GM18858 (cell line): Measurements from ENCODE around the gene HMCN2.
"Not testable (repeated sequence)": the region's sequence is repeated elsewhere in the genome, so short reads cannot be mapped to it uniquely, and the experiment has no call there.

Experiments used
- ATAC-seq: cut with Tn5 transposase; IDR thresholded peaks from one replicate; pipeline ENCODE4 v1.9.1; 2021; ENCODE audit not compliant: unreplicated experiment

HMCN2 gene

DNA sequence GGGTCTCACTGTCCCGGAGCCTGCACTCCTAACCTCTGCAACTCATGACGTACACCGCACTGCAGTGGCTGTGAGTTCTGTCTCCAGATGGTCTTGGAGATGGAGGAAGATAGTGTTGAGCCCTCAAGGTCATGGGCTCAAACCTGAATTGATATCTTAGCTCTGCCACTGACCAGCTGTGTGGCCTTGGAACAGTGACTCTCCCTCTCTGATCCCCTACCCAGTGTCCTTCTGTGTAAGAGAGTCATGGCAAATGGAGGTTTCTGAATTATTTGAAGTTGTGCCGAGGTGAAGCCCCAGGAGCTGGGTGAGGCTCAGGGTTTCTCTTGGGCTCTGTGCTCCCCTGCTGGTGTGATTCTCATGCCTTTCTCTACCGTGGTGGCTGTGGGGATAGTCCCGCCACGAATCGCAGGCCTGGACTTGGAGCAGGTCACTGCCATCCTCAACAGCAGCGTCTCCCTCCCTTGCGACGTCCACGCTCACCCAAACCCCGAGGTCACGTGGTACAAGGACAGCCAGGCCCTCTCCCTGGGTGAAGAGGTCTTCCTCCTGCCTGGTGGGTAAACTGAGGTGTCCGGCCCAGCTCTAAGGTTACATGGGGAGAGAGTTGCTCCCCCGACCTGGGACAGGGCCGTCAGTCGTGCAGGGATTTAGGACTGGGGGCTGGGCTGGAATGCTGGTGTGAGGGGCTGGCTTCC lies 118.6 kb downstream of the HMCN2 start:
- ATAC-seq, result no peak

DNA sequence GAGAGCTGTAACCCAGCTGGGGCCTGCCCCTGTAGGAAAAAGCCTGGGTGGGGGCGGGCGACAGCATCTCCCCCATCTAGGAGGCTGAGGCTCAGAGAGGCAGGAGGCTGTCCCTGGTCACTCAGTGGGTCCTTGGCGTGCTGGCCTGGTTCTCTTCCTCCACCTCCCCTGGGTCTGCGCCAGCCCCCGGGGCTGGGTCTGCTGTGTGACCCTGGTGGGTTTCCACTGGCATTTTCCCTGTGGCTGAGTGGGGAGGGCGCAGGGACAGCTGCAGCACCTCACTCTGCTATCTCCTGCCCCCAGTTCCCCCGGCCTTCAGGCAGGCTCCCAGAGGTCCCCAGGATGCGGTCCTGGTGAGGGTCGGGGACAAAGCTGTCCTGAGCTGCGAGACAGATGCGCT lies 119.7 kb downstream of the HMCN2 start:
- ATAC-seq, result no peak

- no peak for ATAC-seq
Measured at GRCh38 chr9:130387398-130387797, 121.8 kb downstream of the HMCN2 start.

DNA sequence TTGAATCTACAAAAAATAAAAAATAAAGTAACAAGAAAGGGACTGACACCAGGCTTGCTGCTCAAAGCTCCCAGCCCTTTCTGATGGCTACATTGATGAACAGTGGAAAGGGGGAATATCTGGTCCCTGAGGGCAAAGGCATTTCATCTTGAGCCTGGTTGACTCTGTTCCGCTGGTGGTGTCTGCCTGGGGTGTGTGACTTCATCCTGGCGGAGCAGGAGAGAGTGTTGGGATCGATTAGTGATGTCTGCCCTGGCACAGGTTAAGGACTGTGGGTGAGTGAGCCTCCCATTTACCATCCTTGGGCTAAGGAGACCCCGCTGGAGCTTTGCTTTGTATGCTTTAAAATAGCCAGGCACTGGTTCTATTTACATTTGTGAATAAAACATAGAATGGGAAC lies 122.3 kb downstream of the HMCN2 start:
- no peak for ATAC-seq

GRCh38 chr9:130390390-130390789 lies 124.8 kb downstream of the HMCN2 start:
- no peak for ATAC-seq

GRCh38 chr9:130390986-130391385 lies 125.4 kb downstream of the HMCN2 start:
- no peak for ATAC-seq

DNA sequence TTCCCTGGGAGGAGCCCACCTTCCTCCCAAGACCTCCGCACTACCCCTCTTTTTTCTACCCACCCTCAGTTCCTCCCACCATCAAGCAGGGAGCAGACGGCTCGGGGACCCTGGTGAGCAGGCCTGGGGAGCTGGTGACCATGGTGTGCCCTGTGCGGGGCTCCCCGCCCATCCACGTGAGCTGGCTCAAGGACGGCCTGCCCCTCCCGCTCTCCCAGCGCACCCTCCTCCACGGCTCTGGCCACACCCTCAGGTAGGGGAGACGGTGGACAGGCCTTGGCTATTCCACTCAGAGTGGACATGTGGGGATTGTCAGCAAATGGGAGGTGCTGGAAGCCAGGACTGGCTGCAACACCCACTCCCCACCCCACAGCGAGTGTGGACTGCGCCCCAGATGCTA lies 126.3 kb downstream of the HMCN2 start:
- ATAC-seq, result no peak

DNA sequence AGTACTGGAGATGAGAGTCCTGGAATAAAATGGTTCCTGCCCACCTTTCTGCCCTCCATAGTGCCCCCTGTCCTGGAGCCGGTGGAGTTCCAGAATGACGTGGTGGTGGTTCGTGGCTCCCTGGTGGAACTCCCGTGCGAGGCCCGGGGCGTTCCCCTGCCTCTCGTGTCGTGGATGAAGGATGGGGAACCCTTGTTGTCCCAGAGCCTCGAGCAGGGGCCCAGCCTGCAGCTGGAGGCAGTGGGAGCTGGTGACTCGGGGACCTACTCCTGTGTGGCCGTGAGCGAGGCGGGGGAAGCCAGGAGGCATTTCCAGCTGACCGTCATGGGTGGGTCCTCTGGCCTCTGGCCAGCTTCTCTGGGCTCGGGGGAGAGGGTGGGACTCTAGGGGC lies 128.1 kb downstream of the HMCN2 start:
- ATAC-seq, result no peak

- no peak for ATAC-seq
Measured at GRCh38 chr9:130394320-130394719, 128.8 kb downstream of the HMCN2 start.

DNA sequence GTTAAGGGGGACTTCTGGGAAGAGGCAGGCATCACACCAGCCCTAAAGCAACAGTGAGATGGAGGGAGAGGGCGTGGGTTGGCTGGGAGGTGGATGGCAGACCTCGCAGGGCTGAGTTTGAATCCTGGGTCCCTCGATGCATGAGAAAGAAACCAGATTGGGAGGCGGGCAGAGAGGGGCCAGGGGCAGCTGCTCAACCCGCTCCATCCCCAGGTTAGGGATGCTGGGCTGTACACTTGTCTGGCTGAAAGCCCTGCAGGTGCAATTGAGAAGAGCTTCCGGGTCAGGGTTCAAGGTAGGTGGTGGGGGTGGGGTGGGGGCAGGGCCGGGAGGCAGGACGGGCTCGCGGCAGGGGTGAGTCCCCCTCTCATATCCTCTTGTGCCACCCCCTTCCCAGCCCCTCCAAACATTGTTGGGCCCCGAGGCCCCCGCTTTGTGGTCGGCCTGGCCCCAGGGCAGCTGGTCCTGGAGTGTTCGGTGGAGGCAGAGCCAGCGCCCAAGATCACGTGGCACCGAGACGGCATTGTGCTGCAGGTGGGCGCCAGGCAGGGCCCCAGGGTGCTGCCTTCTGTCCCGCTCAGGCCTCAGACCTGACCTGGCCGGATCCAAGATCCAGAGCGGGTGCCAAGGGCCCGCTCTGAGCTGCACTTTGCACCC lies 129.4 kb downstream of the HMCN2 start:
- ATAC-seq, result no peak

DNA sequence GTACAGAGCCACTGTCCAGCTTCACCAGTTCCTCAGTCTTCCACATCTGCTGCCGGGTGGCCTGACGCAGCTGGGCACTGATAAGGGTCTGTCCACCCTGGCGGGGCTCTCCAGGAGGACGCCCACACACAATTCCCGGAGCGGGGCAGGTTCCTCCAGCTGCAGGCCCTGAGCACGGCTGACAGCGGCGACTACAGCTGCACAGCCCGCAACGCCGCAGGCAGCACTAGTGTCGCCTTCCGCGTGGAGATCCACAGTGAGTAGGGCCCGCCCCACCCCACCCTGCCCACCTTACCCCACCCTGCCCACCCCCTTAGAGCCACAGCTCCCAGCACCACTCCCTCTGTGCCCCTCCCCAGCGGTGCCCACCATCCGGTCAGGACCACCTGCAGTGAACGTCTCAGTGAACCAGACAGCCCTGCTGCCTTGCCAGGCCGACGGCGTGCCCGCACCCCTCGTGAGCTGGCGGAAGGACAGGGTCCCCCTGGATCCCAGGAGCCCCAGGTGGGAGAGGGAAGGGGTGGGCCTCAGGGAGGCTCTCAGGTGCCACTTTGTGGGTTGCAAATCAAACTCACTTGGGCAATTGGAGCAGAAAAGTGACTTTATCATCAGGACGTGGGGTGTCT lies 130.4 kb downstream of the HMCN2 start:
- ATAC-seq, result no peak

DNA sequence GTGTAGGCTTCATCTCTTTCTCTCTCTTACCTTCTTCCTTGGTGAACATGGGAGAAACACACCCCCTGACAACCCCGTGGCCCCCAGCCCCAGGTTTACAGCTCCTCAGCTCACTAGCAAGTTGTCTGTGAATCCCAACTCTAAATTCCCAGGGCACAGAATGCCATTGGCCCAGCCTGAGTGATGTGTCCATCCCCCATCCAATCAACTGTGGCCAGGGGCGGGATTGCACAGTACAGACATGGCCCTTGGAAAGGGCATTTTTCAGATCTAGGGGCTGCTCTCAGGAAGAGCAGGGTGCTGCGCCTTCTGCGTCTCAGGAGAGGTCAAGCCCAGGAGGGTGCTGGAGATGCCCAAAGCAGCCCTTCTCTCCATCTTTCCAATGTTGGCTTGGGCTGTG lies 131.0 kb downstream of the HMCN2 start:
- ATAC-seq, result no peak

DNA sequence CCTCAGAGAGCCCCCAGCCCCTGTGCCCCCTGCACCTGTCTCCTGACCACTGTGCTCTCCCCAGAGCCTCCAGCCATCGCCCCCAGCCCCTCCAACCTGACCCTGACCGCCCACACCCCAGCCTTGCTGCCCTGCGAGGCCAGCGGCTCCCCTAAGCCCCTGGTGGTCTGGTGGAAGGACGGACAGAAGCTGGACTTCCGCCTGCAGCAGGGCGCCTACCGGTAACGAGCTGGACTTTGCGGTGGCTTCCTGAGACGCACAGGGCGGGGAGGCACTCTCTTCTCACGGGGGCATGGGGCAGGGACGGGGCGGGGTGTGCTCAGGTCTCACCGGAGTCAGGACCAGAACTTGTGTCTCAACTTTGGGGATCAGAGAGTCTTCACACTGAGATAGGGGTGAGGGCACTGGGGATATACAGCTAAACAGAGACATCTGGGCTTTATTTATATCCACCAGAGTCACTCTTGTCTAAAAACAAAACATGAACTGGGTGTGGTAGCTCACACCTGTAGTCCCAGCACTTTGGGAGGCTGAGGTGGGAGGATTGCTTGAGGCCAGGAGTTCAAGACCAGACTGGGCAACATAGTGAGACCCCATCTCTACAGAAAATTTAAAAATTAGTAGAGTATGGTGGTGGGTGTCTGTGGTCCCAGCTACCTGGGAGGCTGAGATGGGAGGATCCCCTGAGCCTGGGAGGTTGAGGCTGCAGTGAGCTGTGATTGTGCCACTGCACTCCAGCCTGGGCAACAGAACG lies 133.1 kb downstream of the HMCN2 start:
- ATAC-seq, result no peak

- no peak for ATAC-seq
Measured at GRCh38 chr9:130399768-130400167, 134.2 kb downstream of the HMCN2 start.

GRCh38 chr9:130400870-130401269 lies 135.3 kb downstream of the HMCN2 start:
- no peak for ATAC-seq

DNA sequence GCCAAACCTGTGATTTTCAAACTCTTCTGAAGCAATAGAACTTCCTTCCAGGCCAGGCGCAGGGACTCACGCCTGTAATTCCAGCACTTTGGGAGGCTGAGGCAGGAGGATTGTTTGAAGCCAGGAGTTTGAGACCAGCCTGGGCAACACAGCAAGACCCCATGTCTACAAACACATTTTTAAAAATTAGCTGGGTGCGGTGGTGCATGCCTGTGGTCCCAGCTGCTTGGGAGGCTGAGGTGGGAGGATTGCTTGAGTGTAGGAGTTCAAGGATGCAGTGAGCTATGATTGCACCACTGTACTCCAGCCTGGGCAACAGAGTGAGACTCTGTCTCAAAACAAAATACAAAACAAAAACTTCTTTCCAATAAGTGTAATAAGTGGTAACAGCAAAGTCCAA lies 136.2 kb downstream of the HMCN2 start:
- not testable (repeated sequence) for ATAC-seq

DNA sequence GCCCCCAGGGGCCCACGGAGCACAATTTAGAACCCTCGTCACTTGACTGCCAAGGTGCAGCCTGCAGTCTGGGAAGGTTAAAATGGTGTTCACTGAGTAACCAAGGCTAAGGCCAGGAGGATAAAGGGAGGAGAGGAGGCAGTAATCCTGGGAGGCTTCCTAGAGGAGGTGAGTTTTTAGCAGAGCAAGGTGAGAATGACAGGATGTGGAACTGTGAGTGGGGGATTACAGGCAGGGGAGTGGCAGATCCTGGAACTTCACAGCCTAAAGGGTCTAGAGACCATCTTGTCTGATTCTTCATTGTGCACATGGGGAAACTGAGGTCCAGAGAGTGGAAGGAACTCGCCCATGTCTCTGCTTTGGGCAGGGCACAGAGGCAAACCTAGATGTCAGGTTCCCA lies 136.7 kb downstream of the HMCN2 start:
- no peak for ATAC-seq

- no peak for ATAC-seq
Measured at GRCh38 chr9:130402645-130403440, 137.3 kb downstream of the HMCN2 start.

DNA sequence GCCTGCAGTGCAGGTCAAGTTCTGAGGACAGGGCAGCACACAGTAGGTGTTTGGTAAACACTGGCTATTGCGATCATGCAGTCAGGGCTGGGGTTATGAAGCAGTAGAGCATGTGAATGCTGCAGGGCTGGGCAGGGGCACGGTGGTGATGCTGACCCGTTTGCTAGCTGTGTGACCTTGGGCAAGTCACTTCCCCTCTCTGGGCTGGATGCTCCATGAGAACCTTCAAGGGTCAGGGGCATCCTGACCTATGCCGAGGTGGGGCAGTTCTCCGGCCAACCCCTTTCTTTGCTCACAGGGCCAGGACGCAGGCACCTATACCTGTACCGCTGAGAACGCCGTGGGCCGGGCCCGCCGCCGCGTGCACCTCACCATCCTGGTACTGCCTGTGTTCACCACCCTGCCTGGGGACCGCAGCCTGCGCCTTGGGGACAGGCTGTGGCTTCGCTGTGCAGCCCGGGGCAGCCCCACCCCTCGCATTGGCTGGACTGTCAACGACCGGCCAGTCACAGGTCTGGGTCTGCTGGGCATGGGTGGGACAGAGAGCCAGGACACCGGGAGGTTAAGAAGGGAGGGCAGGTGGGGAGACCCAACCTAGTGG lies 140.2 kb downstream of the HMCN2 start:
- no peak for ATAC-seq

- no peak for ATAC-seq
Measured at GRCh38 chr9:130406278-130406895, 140.8 kb downstream of the HMCN2 start.
